ENCODE measurements around the gene COL15A1. TPM values are rescaled to one million over a fixed set of nuclear protein-coding genes. Genes with fewer than 3 reads are reported as not detected.

The COL15A1 gene
- total RNA-seq, 1 experiment from 2014 or later: 0.10 TPM

DNA sequence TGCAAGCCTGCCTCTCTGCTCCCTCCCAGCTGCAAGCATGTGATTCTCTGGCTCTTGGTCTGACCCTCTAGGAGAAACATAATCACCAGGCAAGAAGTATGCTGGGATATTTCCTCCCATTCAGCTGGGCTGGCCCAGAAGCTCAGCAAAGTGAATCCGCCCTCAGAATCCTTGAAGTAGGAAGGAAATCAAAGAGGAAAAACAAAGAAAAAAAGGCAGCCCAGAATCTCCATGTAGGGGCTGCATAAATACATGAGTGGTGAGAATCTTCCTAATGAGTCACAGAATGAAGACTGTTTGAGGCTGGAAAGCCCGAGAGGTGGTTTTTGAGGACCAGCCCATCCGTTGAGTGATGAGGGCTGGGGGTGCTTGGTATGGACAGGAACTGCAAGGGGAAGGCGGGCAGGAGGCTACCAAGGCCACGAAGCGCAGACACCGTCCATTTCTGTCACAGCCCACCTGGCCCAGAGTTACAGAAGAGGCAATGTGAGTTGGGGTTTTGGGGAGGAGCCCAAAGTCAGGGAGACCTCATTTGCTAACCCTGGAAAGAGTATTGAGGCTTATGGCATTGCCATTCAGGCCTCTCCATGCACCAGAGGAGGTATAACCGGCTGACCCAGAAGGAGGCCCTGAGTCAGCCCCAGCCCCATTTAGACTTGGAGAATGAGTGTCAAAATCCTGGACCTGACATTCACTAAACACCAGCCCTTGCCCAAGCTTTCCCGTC lies 127.8 kb downstream of the COL15A1 start:
- no TSS peak for BruUV-seq (replicated peaks)
- TF ChIP-seq, protein P1, sequence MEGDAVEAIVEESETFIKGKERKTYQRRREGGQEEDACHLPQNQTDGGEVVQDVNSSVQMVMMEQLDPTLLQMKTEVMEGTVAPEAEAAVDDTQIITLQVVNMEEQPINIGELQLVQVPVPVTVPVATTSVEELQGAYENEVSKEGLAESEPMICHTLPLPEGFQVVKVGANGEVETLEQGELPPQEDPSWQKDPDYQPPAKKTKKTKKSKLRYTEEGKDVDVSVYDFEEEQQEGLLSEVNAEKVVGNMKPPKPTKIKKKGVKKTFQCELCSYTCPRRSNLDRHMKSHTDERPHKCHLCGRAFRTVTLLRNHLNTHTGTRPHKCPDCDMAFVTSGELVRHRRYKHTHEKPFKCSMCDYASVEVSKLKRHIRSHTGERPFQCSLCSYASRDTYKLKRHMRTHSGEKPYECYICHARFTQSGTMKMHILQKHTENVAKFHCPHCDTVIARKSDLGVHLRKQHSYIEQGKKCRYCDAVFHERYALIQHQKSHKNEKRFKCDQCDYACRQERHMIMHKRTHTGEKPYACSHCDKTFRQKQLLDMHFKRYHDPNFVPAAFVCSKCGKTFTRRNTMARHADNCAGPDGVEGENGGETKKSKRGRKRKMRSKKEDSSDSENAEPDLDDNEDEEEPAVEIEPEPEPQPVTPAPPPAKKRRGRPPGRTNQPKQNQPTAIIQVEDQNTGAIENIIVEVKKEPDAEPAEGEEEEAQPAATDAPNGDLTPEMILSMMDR (IDR thresholded peaks at IDR 0.05): no peak
- TF ChIP-seq POLR2AphosphoS5 (IDR thresholded peaks at IDR 0.05; ENCODE audit: low read depth, low read length) (no peak), SIN3A (IDR thresholded peaks at IDR 0.05; ENCODE audit: borderline replicate concordance, insufficient read depth, low read depth, low read length) (no peak), TCF7L2 (IDR thresholded peaks at IDR 0.05; ENCODE audit: low read depth, low read length) (no peak)
- TF ChIP-seq, protein P2, sequence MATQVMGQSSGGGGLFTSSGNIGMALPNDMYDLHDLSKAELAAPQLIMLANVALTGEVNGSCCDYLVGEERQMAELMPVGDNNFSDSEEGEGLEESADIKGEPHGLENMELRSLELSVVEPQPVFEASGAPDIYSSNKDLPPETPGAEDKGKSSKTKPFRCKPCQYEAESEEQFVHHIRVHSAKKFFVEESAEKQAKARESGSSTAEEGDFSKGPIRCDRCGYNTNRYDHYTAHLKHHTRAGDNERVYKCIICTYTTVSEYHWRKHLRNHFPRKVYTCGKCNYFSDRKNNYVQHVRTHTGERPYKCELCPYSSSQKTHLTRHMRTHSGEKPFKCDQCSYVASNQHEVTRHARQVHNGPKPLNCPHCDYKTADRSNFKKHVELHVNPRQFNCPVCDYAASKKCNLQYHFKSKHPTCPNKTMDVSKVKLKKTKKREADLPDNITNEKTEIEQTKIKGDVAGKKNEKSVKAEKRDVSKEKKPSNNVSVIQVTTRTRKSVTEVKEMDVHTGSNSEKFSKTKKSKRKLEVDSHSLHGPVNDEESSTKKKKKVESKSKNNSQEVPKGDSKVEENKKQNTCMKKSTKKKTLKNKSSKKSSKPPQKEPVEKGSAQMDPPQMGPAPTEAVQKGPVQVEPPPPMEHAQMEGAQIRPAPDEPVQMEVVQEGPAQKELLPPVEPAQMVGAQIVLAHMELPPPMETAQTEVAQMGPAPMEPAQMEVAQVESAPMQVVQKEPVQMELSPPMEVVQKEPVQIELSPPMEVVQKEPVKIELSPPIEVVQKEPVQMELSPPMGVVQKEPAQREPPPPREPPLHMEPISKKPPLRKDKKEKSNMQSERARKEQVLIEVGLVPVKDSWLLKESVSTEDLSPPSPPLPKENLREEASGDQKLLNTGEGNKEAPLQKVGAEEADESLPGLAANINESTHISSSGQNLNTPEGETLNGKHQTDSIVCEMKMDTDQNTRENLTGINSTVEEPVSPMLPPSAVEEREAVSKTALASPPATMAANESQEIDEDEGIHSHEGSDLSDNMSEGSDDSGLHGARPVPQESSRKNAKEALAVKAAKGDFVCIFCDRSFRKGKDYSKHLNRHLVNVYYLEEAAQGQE (IDR thresholded peaks at IDR 0.05; ENCODE audit: insufficient read depth in 1 of 2, low read depth in 2 of 2, low read length in 1 of 2): no peak
- Histone ChIP-seq H3K27me3 (ENCODE audit: control insufficient read depth, insufficient read depth, low read length) (no peaks in the 10 kb centered on the region), H3K27ac (ENCODE audit: low read length) (no peak overlapping the region), H3K4me1 (ENCODE audit: control insufficient read depth, insufficient read depth, low read length) (no peaks in the 10 kb centered on the region), H3K4me3 (ENCODE audit: low read depth in 2 of 2, low read length in 2 of 2) (no peak overlapping the region), H3K9me3 (ENCODE audit: control insufficient read depth, insufficient read depth, low read depth, low read length) (no peaks in the 10 kb centered on the region), H3K36me3 (ENCODE audit: control insufficient read depth, insufficient read depth, low read length) (no peaks in the 10 kb centered on the region)
- ChIA-PET CTCF (no interaction called here), POLR2A (no interaction called here)
- DNase-seq (ENCODE audit: low read depth, low spot score) (no peak), ATAC-seq (no peak)
- intact Hi-C loops (cut with micrococcal nuclease; ENCODE audit: unreplicated experiment): no loop called here
- in situ Hi-C loops (cut with HindIII; ENCODE audit: low pct_unique_long_range_greater_than_20kb, low sequenced_read_pairs): no loop called here

GRCh38 chr9:99072040-99072394 lies 128.3 kb downstream of the COL15A1 start:
- in situ Hi-C loops (cut with HindIII; ENCODE audit: low pct_unique_long_range_greater_than_20kb, low sequenced_read_pairs): no loop called here
- BruUV-seq (replicated peaks): no TSS peak
- no peak for TF ChIP-seq TCF7L2 (IDR thresholded peaks at IDR 0.05; ENCODE audit: low read depth, low read length)
- TF ChIP-seq, protein P2 (IDR thresholded peaks at IDR 0.05; ENCODE audit: insufficient read depth in 1 of 2, low read depth in 2 of 2, low read length in 1 of 2): no peak
- TF ChIP-seq POLR2AphosphoS5 (IDR thresholded peaks at IDR 0.05; ENCODE audit: low read depth, low read length): no peak
- no peak for TF ChIP-seq SIN3A (IDR thresholded peaks at IDR 0.05; ENCODE audit: borderline replicate concordance, insufficient read depth, low read depth, low read length)
- TF ChIP-seq, protein P1 (IDR thresholded peaks at IDR 0.05): no peak
- Histone ChIP-seq H3K4me1 (ENCODE audit: control insufficient read depth, insufficient read depth, low read length) (no peaks in the 10 kb centered on the region), H3K36me3 (ENCODE audit: control insufficient read depth, insufficient read depth, low read length) (no peaks in the 10 kb centered on the region), H3K27ac (ENCODE audit: low read length) (no peak overlapping the region), H3K4me3 (ENCODE audit: low read depth in 2 of 2, low read length in 2 of 2) (no peak overlapping the region), H3K9me3 (ENCODE audit: control insufficient read depth, insufficient read depth, low read depth, low read length) (no peaks in the 10 kb centered on the region), H3K27me3 (ENCODE audit: control insufficient read depth, insufficient read depth, low read length) (no peaks in the 10 kb centered on the region)
- no peak for DNase-seq (ENCODE audit: low read depth, low spot score)
- intact Hi-C loops (cut with micrococcal nuclease; ENCODE audit: unreplicated experiment): no loop called here
- ChIA-PET CTCF (no interaction called here), POLR2A (no interaction called here)
- no peak for ATAC-seq

Data from Panc1 (cell line).